ENCODE measurements around the gene DCBLD1. TPM values are rescaled to one million over a fixed set of nuclear protein-coding genes. Genes with fewer than 3 reads are reported as not detected.

DCBLD1 gene
- total and polyA plus RNA-seq, 4 donors: 2.7 to 10.4 (median 4.4) TPM

- TF ChIP-seq CTCF (IDR thresholded peaks at IDR 0.05; ENCODE audit: low read depth, low read length, missing input control): no peak
- no peak for TF ChIP-seq HNF4A (conservative IDR thresholded peaks at IDR 0.05)
- TF ChIP-seq ATF3 (IDR thresholded peaks at IDR 0.05): no peak
- no peak for TF ChIP-seq SP1 (IDR thresholded peaks at IDR 0.05)
- TF ChIP-seq RXRA (IDR thresholded peaks at IDR 0.05): no peak
- no peak for TF ChIP-seq GABPA (IDR thresholded peaks at IDR 0.05 in 1 of 2, conservative IDR thresholded peaks at IDR 0.05 in 1 of 2)
- no peak for TF ChIP-seq REST (IDR thresholded peaks at IDR 0.05)
- no peak for DNase-seq (ENCODE audit: low spot score)
- Histone ChIP-seq H3K27ac (ENCODE audit: low read depth in 1 of 2, low read length in 2 of 2) (no peak overlapping the region), H3K9ac (ENCODE audit: low read depth in 1 of 2, low read length in 2 of 2) (no peak overlapping the region), H3K9me3 (ENCODE audit: control insufficient read depth in 4 of 4, low read length in 3 of 4) (no peaks in the 10 kb centered on the region), H3K4me3 (ENCODE audit: low read depth in 1 of 3, low read length in 3 of 3) (no peak overlapping the region), H3K27me3 (ENCODE audit: control insufficient read depth in 4 of 4, insufficient read depth in 4 of 4, low read length in 3 of 4) (no peaks in the 10 kb centered on the region), H3K4me1 (ENCODE audit: control insufficient read depth in 4 of 4, insufficient read depth in 4 of 4, low read length in 3 of 4) (peaks cover 2 to 9% (median 6%) of the 10 kb centered on the region in 4 donors), H3K36me3 (ENCODE audit: control insufficient read depth in 4 of 4, insufficient read depth in 3 of 4, low read depth in 1 of 4, low read length in 3 of 4) (no peaks in the 10 kb centered on the region)
- WGBS: 67% methylated on average over 2 of the region's 2 CpGs
Observed at GRCh38 chr6:117498159-117498558, 15.7 kb downstream of the DCBLD1 start.

- TF ChIP-seq YY1 (IDR thresholded peaks at IDR 0.05): no peak
- TF ChIP-seq ATF3 (IDR thresholded peaks at IDR 0.05): no peak
- TF ChIP-seq MAX (IDR thresholded peaks at IDR 0.05): no peak
- no peak for TF ChIP-seq NR2F2 (IDR thresholded peaks at IDR 0.05)
- TF ChIP-seq EGR1 (IDR thresholded peaks at IDR 0.05; ENCODE audit: low read depth in 2 of 2): no peak
- TF ChIP-seq HNF4A (conservative IDR thresholded peaks at IDR 0.05): no peak
- TF ChIP-seq GABPA (IDR thresholded peaks at IDR 0.05 in 1 of 2, conservative IDR thresholded peaks at IDR 0.05 in 1 of 2): no peak
- no peak for TF ChIP-seq TAF1 (conservative IDR thresholded peaks at IDR 0.05)
- TF ChIP-seq JUND (IDR thresholded peaks at IDR 0.05): no peak
- no peak for TF ChIP-seq ZBTB33 (IDR thresholded peaks at IDR 0.05)
- TF ChIP-seq FOXA2 (IDR thresholded peaks at IDR 0.05): no peak
- no peak for TF ChIP-seq SP1 (IDR thresholded peaks at IDR 0.05)
- no peak for TF ChIP-seq CTCF (IDR thresholded peaks at IDR 0.05; ENCODE audit: low read depth, low read length, missing input control)
- TF ChIP-seq FOXA1 (IDR thresholded peaks at IDR 0.05): no peak
- no peak for TF ChIP-seq HNF4G (IDR thresholded peaks at IDR 0.05)
- no peak for TF ChIP-seq RAD21 (IDR thresholded peaks at IDR 0.05)
- peaks cover 0 to 4% (median 2%) of the 10 kb centered on the region in 4 donors for H3K4me1 ChIP-seq (ENCODE audit: control insufficient read depth in 4 of 4, insufficient read depth in 4 of 4, low read length in 3 of 4)
- no peaks in the 10 kb centered on the region for H3K9me3 ChIP-seq (ENCODE audit: control insufficient read depth in 4 of 4, low read length in 3 of 4)
- H3K27ac ChIP-seq (ENCODE audit: low read depth in 1 of 2, low read length in 2 of 2): no peak overlapping the region
- no peak overlapping the region for H3K4me3 ChIP-seq (ENCODE audit: low read depth in 1 of 3, low read length in 3 of 3)
- peaks cover 0 to 5% (median 2%) of the 10 kb centered on the region in 4 donors for H3K36me3 ChIP-seq (ENCODE audit: control insufficient read depth in 4 of 4, insufficient read depth in 3 of 4, low read depth in 1 of 4, low read length in 3 of 4)
- H3K27me3 ChIP-seq (ENCODE audit: control insufficient read depth in 4 of 4, insufficient read depth in 4 of 4, low read length in 3 of 4): no peaks in the 10 kb centered on the region
- H3K9ac ChIP-seq (ENCODE audit: low read depth in 1 of 2, low read length in 2 of 2): no peak overlapping the region
- DNase-seq (ENCODE audit: low spot score): no peak
- 89% methylated on average over 2 of the region's 2 CpGs for WGBS
Observed at GRCh38 chr6:117501722-117502121, 19.2 kb downstream of the DCBLD1 start.

Measured in liver (tissue), 9 donors.